ENCODE measurements around the gene DARS1. TPM values are rescaled to one million over a fixed set of nuclear protein-coding genes. Genes with fewer than 3 reads are reported as not detected.

DARS1 gene
- polyA plus RNA-seq, 1 donor (not counting 4 experiments of a cell fraction or from before 2014, with no cell fraction given): 129 TPM

DNA sequence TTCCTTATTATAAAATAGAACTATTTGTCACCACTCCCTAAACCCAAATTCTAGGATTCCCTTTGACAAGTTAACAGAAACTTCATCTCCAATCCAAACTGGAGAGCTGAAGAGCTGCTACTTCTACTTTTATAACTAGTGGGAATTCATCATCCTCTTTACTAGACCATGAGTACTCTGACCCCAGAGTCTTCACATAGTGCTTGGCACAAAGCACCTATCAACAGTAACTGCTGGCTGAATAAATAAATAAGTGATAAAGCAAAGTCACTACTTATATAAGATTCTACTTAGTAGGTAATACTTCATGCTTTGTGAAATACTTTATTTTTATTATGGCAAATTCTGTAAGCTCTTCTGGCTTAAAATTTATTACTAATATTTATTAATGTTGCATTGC lies 49.5 kb downstream of the DARS1 start:
- no peaks in the 10 kb centered on the region for H4K20me1 ChIP-seq (ENCODE audit: control insufficient read depth, extremely low read depth, insufficient read depth, low read length)
- H3K27ac ChIP-seq (ENCODE audit: control insufficient read depth, insufficient read depth, low read length): no peak overlapping the region
- no peak overlapping the region for H2AFZ ChIP-seq (ENCODE audit: control insufficient read depth, low read length)
- H3K9me1 ChIP-seq (ENCODE audit: control insufficient read depth, extremely low read depth, insufficient read depth, low read length): no peaks in the 10 kb centered on the region
- no peak overlapping the region for H3K4me3 ChIP-seq (ENCODE audit: control insufficient read depth in 2 of 3, extremely low read depth in 1 of 3, insufficient read depth in 2 of 3, low read depth in 1 of 3, low read length in 3 of 3)
- no peak for DNase-seq (ENCODE audit: low read depth, low spot score)
- no peaks in the 10 kb centered on the region for H3K27me3 ChIP-seq (ENCODE audit: control insufficient read depth, extremely low read depth, insufficient read depth, low read length)
- dilution Hi-C loops (cut with MboI; ENCODE audit: extremely low pct_ligation_motif_present, low sequenced_read_pairs): no loop called here
- no peak overlapping the region for H3K9ac ChIP-seq (ENCODE audit: control insufficient read depth, extremely low read depth, insufficient read depth, low read length)
- peaks cover 0 to 4% of the 10 kb centered on the region in 2 experiments for H3K36me3 ChIP-seq (ENCODE audit: control insufficient read depth in 2 of 2, extremely low read depth in 1 of 2, insufficient read depth in 2 of 2, low read length in 2 of 2)
- no peaks in the 10 kb centered on the region for H3K4me1 ChIP-seq (ENCODE audit: control insufficient read depth, extremely low read depth, insufficient read depth, low read length)
- TF ChIP-seq, protein P1, sequence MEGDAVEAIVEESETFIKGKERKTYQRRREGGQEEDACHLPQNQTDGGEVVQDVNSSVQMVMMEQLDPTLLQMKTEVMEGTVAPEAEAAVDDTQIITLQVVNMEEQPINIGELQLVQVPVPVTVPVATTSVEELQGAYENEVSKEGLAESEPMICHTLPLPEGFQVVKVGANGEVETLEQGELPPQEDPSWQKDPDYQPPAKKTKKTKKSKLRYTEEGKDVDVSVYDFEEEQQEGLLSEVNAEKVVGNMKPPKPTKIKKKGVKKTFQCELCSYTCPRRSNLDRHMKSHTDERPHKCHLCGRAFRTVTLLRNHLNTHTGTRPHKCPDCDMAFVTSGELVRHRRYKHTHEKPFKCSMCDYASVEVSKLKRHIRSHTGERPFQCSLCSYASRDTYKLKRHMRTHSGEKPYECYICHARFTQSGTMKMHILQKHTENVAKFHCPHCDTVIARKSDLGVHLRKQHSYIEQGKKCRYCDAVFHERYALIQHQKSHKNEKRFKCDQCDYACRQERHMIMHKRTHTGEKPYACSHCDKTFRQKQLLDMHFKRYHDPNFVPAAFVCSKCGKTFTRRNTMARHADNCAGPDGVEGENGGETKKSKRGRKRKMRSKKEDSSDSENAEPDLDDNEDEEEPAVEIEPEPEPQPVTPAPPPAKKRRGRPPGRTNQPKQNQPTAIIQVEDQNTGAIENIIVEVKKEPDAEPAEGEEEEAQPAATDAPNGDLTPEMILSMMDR (optimal IDR thresholded peaks at IDR 0.05 in 1 of 3, IDR thresholded peaks at IDR 0.05 in 1 of 3, conservative IDR thresholded peaks at IDR 0.05 in 1 of 3; ENCODE audit: extremely low read depth in 1 of 3, insufficient read depth in 2 of 3, low read length in 3 of 3): no peak
- TF ChIP-seq EZH2 (IDR thresholded peaks at IDR 0.05; ENCODE audit: low read length): no peak
- FAIRE-seq: no peak
- no peaks in the 10 kb centered on the region for H3K9me3 ChIP-seq (ENCODE audit: control insufficient read depth, low read depth, low read length)
- H3K79me2 ChIP-seq (ENCODE audit: control insufficient read depth, insufficient read depth, low read length): peaks cover 10% of the 10 kb centered on the region
- no peak overlapping the region for H3K4me2 ChIP-seq (ENCODE audit: control insufficient read depth, extremely low read depth, insufficient read depth, low read depth, low read length)

DNA sequence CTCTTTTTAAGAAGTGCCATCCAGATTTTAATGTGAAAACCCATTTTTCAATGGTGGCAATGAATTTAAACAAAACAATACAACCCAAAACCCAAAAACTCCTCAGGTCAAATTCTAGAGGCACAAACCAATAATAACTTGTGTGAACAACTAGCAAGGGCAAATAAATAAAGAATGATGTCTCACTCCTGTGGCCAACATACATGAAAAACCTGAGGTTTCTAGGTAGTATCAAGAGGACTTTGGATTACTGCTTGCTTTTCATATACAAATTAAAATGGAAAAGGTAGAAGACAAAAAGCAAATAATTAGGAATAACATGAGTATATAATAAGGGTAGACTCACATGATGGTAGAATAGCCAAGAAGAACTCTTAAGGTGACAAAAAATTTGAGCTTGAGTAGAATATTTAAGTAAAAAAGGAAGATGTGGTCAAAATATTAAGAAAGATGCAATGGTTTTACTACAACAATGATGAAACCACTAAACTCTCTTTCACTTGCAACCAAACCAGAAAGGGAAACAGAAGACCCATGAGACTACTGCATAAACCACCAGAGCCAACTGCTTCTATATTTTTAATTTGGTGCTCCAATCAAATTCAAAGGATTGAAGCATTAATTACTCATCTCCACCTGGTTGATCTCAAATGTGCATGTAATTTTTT lies 53.5 kb downstream of the DARS1 start:
- DNase-seq (ENCODE audit: low read depth, low spot score): no peak
- no peaks in the 10 kb centered on the region for H3K9me3 ChIP-seq (ENCODE audit: control insufficient read depth, low read depth, low read length)
- dilution Hi-C loops (cut with MboI; ENCODE audit: extremely low pct_ligation_motif_present, low sequenced_read_pairs): no loop called here
- no peak overlapping the region for H2AFZ ChIP-seq (ENCODE audit: control insufficient read depth, low read length)
- H3K9ac ChIP-seq (ENCODE audit: control insufficient read depth, extremely low read depth, insufficient read depth, low read length): no peak overlapping the region
- H3K4me2 ChIP-seq (ENCODE audit: control insufficient read depth, extremely low read depth, insufficient read depth, low read depth, low read length): no peak overlapping the region
- peaks cover 0 to 7% of the 10 kb centered on the region in 2 experiments for H3K36me3 ChIP-seq (ENCODE audit: control insufficient read depth in 2 of 2, extremely low read depth in 1 of 2, insufficient read depth in 2 of 2, low read length in 2 of 2)
- H3K4me3 ChIP-seq (ENCODE audit: control insufficient read depth in 2 of 3, extremely low read depth in 1 of 3, insufficient read depth in 2 of 3, low read depth in 1 of 3, low read length in 3 of 3): no peak overlapping the region
- no peaks in the 10 kb centered on the region for H3K4me1 ChIP-seq (ENCODE audit: control insufficient read depth, extremely low read depth, insufficient read depth, low read length)
- TF ChIP-seq EZH2 (IDR thresholded peaks at IDR 0.05; ENCODE audit: low read length): no peak
- TF ChIP-seq, protein P1 (optimal IDR thresholded peaks at IDR 0.05 in 1 of 3, IDR thresholded peaks at IDR 0.05 in 1 of 3, conservative IDR thresholded peaks at IDR 0.05 in 1 of 3; ENCODE audit: extremely low read depth in 1 of 3, insufficient read depth in 2 of 3, low read length in 3 of 3): no peak
- peaks cover 6% of the 10 kb centered on the region for H3K79me2 ChIP-seq (ENCODE audit: control insufficient read depth, insufficient read depth, low read length)
- FAIRE-seq: no peak
- no peaks in the 10 kb centered on the region for H4K20me1 ChIP-seq (ENCODE audit: control insufficient read depth, extremely low read depth, insufficient read depth, low read length)
- H3K27ac ChIP-seq (ENCODE audit: control insufficient read depth, insufficient read depth, low read length): no peak overlapping the region
- H3K9me1 ChIP-seq (ENCODE audit: control insufficient read depth, extremely low read depth, insufficient read depth, low read length): no peaks in the 10 kb centered on the region
- no peaks in the 10 kb centered on the region for H3K27me3 ChIP-seq (ENCODE audit: control insufficient read depth, extremely low read depth, insufficient read depth, low read length)

Measured in keratinocyte (primary cell).